HG03520 (cell line): ENCODE results near the gene ZDHHC1.

Experiments
- ATAC-seq: cut with Tn5 transposase; IDR thresholded peaks from one replicate; pipeline ENCODE4 v1.9.1; 2021; ENCODE audit warnings: mild to moderate bottlenecking, moderate library complexity; ENCODE audit not compliant: unreplicated experiment

Gene ZDHHC1

GRCh38 chr16:67448580-67448979, 32.3 kb upstream of the ZDHHC1 start:
- ATAC-seq, result no peak

- ATAC-seq, result no peak
These were observed 31.3 kb upstream of the ZDHHC1 start for GRCh38 chr16:67447508-67448076.

- ATAC-seq, result no peak
These were observed 30.8 kb upstream of the ZDHHC1 start for GRCh38 chr16:67446968-67447507.

- no peak for ATAC-seq
These were observed 29.9 kb upstream of the ZDHHC1 start for GRCh38 chr16:67445913-67446907.

- no peak for ATAC-seq
These were observed 29.2 kb upstream of the ZDHHC1 start for GRCh38 chr16:67445441-67445912.

- ATAC-seq, result no peak
These were observed 28.8 kb upstream of the ZDHHC1 start for GRCh38 chr16:67445126-67445426.

GRCh38 chr16:67444259-67445125, 28.2 kb upstream of the ZDHHC1 start:
- no peak for ATAC-seq

- no peak for ATAC-seq
These were observed 27.0 kb upstream of the ZDHHC1 start for GRCh38 chr16:67443265-67443664.

GRCh38 chr16:67442581-67443255, 26.4 kb upstream of the ZDHHC1 start:
- ATAC-seq, result no peak

GRCh38 chr16:67441907-67442306, 25.6 kb upstream of the ZDHHC1 start:
- no peak for ATAC-seq

- ATAC-seq, result no peak
These were observed 25.0 kb upstream of the ZDHHC1 start for GRCh38 chr16:67441271-67441753.

GRCh38 chr16:67438824-67439393, 22.6 kb upstream of the ZDHHC1 start:
- no peak for ATAC-seq

- no peak for ATAC-seq
These were observed 22.0 kb upstream of the ZDHHC1 start for GRCh38 chr16:67438098-67438791.

GRCh38 chr16:67437513-67437912, 21.2 kb upstream of the ZDHHC1 start:
- no peak for ATAC-seq

- no peak for ATAC-seq
These were observed 20.4 kb upstream of the ZDHHC1 start for GRCh38 chr16:67436640-67437193.

- no peak for ATAC-seq
These were observed 19.5 kb upstream of the ZDHHC1 start for GRCh38 chr16:67435758-67436164.

GRCh38 chr16:67433131-67433719, 16.9 kb upstream of the ZDHHC1 start:
- ATAC-seq, result no peak

GRCh38 chr16:67432506-67432890, 16.2 kb upstream of the ZDHHC1 start:
- ATAC-seq, result no peak
